IMR-90 (cell line): ENCODE measurements around the gene HIPK1.

ENCODE experiments used
- BHLHE40 ChIP-seq: fragments of 150-350 bp; IDR thresholded peaks from 2 replicates; pipeline ENCODE4 v1.6.1; 2016; ENCODE audit warnings: mild to moderate bottlenecking, low read depth, low read length
- FOS ChIP-seq: fragments of 150-350 bp; IDR thresholded peaks from 2 replicates; pipeline ENCODE4 v1.6.1; 2016; ENCODE audit warnings: low read depth, low read length
- MAFK ChIP-seq: IDR thresholded peaks from 2 replicates; pipeline ENCODE4 v1.6.1; 2012; ENCODE audit warnings: low read depth, low read length, improper control_type of control experiment
- MXI1 ChIP-seq: IDR thresholded peaks from 2 replicates; pipeline ENCODE4 v1.6.1; 2012; ENCODE audit warnings: low read depth, mild to moderate bottlenecking, low read length, moderate library complexity, borderline replicate concordance
- POLR2A ChIP-seq: IDR thresholded peaks from 2 replicates; pipeline ENCODE4 v1.6.1; 2012; ENCODE audit warnings: mild to moderate bottlenecking, low read depth, low read length
- RAD21 ChIP-seq: IDR thresholded peaks from 2 replicates; pipeline ENCODE4 v1.6.1; 2012; ENCODE audit warnings: low read length, improper control_type of control experiment
- RCOR1 ChIP-seq: IDR thresholded peaks from 2 replicates; pipeline ENCODE4 v1.6.1; 2012; ENCODE audit warnings: mild to moderate bottlenecking, low read length, improper control_type of control experiment; ENCODE audit not compliant: insufficient replicate concordance
- RFX5 ChIP-seq: IDR thresholded peaks from 2 replicates; pipeline ENCODE4 v1.8.0; 2012; ENCODE audit warnings: low read depth, mild to moderate bottlenecking, low read length, moderate library complexity
- TF ChIP-seq, protein P1 (sequence below): conservative IDR thresholded peaks from 2 replicates; pipeline ENCODE4 v1.5.1; 2012; ENCODE audit warnings: mild to moderate bottlenecking, low read depth, low read length, improper control_type of control experiment
- TF ChIP-seq, protein P2 (sequence below): fragments of 150-350 bp; IDR thresholded peaks from 2 replicates; pipeline ENCODE4 v1.6.1; 2017; ENCODE audit warnings: mild to moderate bottlenecking, antibody characterized with exemption, low read length, low read depth

GRCh38 chr1:113981962-113982931, 53.1 kb downstream of the HIPK1 start:
- TF ChIP-seq RAD21 (peak; percentile 14; the same call in 1 of the 2 replicates), BHLHE40 (no peak), POLR2A (no peak), FOS (no peak), MAFK (no peak), RFX5 (no peak), MXI1 (no peak), RCOR1 (no peak)
- TF ChIP-seq, protein P1, sequence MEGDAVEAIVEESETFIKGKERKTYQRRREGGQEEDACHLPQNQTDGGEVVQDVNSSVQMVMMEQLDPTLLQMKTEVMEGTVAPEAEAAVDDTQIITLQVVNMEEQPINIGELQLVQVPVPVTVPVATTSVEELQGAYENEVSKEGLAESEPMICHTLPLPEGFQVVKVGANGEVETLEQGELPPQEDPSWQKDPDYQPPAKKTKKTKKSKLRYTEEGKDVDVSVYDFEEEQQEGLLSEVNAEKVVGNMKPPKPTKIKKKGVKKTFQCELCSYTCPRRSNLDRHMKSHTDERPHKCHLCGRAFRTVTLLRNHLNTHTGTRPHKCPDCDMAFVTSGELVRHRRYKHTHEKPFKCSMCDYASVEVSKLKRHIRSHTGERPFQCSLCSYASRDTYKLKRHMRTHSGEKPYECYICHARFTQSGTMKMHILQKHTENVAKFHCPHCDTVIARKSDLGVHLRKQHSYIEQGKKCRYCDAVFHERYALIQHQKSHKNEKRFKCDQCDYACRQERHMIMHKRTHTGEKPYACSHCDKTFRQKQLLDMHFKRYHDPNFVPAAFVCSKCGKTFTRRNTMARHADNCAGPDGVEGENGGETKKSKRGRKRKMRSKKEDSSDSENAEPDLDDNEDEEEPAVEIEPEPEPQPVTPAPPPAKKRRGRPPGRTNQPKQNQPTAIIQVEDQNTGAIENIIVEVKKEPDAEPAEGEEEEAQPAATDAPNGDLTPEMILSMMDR, result no peak
- TF ChIP-seq, protein P2, sequence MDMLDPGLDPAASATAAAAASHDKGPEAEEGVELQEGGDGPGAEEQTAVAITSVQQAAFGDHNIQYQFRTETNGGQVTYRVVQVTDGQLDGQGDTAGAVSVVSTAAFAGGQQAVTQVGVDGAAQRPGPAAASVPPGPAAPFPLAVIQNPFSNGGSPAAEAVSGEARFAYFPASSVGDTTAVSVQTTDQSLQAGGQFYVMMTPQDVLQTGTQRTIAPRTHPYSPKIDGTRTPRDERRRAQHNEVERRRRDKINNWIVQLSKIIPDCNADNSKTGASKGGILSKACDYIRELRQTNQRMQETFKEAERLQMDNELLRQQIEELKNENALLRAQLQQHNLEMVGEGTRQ, result no peak
